ENCODE data around the gene RABGGTA. TPM values are rescaled to one million over a fixed set of nuclear protein-coding genes. Genes with fewer than 3 reads are reported as not detected.

The RABGGTA gene
- total and polyA plus RNA-seq, 4 donors = 17.1 to 40.0 (median 22.6) TPM

GRCh38 chr14:24283796-24284460 lies 12.5 kb upstream of the RABGGTA start:
- Histone ChIP-seq H3K4me3 (ENCODE audit: low read length in 2 of 2) (no peak overlapping the region), H3K4me1 (ENCODE audit: control insufficient read depth in 1 of 2, insufficient read depth in 2 of 2, low read length in 2 of 2) (no peaks in the 10 kb centered on the region), H3K27ac (ENCODE audit: low read depth in 1 of 2, low read length in 2 of 2) (no peak overlapping the region), H3K27me3 (ENCODE audit: control insufficient read depth in 1 of 2, insufficient read depth in 2 of 2, low read length in 1 of 2) (no peaks in the 10 kb centered on the region), H3K9me3 (ENCODE audit: control insufficient read depth, low read length) (no peaks in the 10 kb centered on the region), H3K36me3 (ENCODE audit: control insufficient read depth in 1 of 2, insufficient read depth in 2 of 2, low read length in 1 of 2) (no peaks in the 10 kb centered on the region)
- ATAC-seq (ENCODE audit: low FRiP score) (no peak), DNase-seq (no peak)
- intact Hi-C loops (cut with DNase I) = no loop called here
- 92 to 96% methylated on average over 5 of the region's 5 CpGs for WGBS, 2 donors

- no peak for ATAC-seq (ENCODE audit: low FRiP score)
Measured at GRCh38 chr14:24282736-24283135, 11.3 kb upstream of the RABGGTA start.

GRCh38 chr14:24281636-24282035 lies 10.2 kb upstream of the RABGGTA start:
- Histone ChIP-seq H3K27ac (ENCODE audit: low read depth in 1 of 2, low read length in 2 of 2) (no peak overlapping the region), H3K4me1 (ENCODE audit: control insufficient read depth in 1 of 2, insufficient read depth in 2 of 2, low read length in 2 of 2) (no peaks in the 10 kb centered on the region), H3K36me3 (ENCODE audit: control insufficient read depth in 1 of 2, insufficient read depth in 2 of 2, low read length in 1 of 2) (no peaks in the 10 kb centered on the region), H3K4me3 (ENCODE audit: low read length in 2 of 2) (no peak overlapping the region), H3K27me3 (ENCODE audit: control insufficient read depth in 1 of 2, insufficient read depth in 2 of 2, low read length in 1 of 2) (no peaks in the 10 kb centered on the region), H3K9me3 (ENCODE audit: control insufficient read depth, low read length) (no peaks in the 10 kb centered on the region)
- 88 to 90% methylated on average over 7 of the region's 7 CpGs for WGBS, 2 donors
- DNase-seq (no peak), ATAC-seq (ENCODE audit: low FRiP score) (no peak)
- intact Hi-C loops (cut with DNase I) = no loop called here

More at GRCh38 chr14:24282736-24283135, 11.3 kb upstream of the RABGGTA start:
- Histone ChIP-seq H3K4me3 (ENCODE audit: low read length in 2 of 2) (no peak overlapping the region), H3K36me3 (ENCODE audit: control insufficient read depth in 1 of 2, insufficient read depth in 2 of 2, low read length in 1 of 2) (no peaks in the 10 kb centered on the region), H3K4me1 (ENCODE audit: control insufficient read depth in 1 of 2, insufficient read depth in 2 of 2, low read length in 2 of 2) (no peaks in the 10 kb centered on the region), H3K9me3 (ENCODE audit: control insufficient read depth, low read length) (no peaks in the 10 kb centered on the region), H3K27ac (ENCODE audit: low read depth in 1 of 2, low read length in 2 of 2) (no peak overlapping the region), H3K27me3 (ENCODE audit: control insufficient read depth in 1 of 2, insufficient read depth in 2 of 2, low read length in 1 of 2) (no peaks in the 10 kb centered on the region)
- no peak for DNase-seq
- intact Hi-C loops (cut with DNase I) = no loop called here
- WGBS, 2 donors = 81 to 87% methylated on average over 3 of the region's 3 CpGs

GRCh38 chr14:24280797-24281460 lies 9.5 kb upstream of the RABGGTA start:
- WGBS, 2 donors = 87 to 89% methylated on average over 6 of the region's 6 CpGs
- ATAC-seq (ENCODE audit: low FRiP score) = no peak
- DNase-seq = no peak
- Histone ChIP-seq H3K9me3 (ENCODE audit: control insufficient read depth, low read length) (no peaks in the 10 kb centered on the region), H3K36me3 (ENCODE audit: control insufficient read depth in 1 of 2, insufficient read depth in 2 of 2, low read length in 1 of 2) (no peaks in the 10 kb centered on the region), H3K4me3 (ENCODE audit: low read length in 2 of 2) (no peak overlapping the region), H3K4me1 (ENCODE audit: control insufficient read depth in 1 of 2, insufficient read depth in 2 of 2, low read length in 2 of 2) (no peaks in the 10 kb centered on the region), H3K27ac (ENCODE audit: low read depth in 1 of 2, low read length in 2 of 2) (no peak overlapping the region), H3K27me3 (ENCODE audit: control insufficient read depth in 1 of 2, insufficient read depth in 2 of 2, low read length in 1 of 2) (no peaks in the 10 kb centered on the region)
- intact Hi-C loops (cut with DNase I) = no loop called here

GRCh38 chr14:24279301-24280186 lies 8.1 kb upstream of the RABGGTA start:
- Histone ChIP-seq H3K4me1 (ENCODE audit: control insufficient read depth in 1 of 2, insufficient read depth in 2 of 2, low read length in 2 of 2) (no peaks in the 10 kb centered on the region), H3K27me3 (ENCODE audit: control insufficient read depth in 1 of 2, insufficient read depth in 2 of 2, low read length in 1 of 2) (no peaks in the 10 kb centered on the region), H3K9me3 (ENCODE audit: control insufficient read depth, low read length) (no peaks in the 10 kb centered on the region), H3K4me3 (ENCODE audit: low read length in 2 of 2) (no peak overlapping the region), H3K36me3 (ENCODE audit: control insufficient read depth in 1 of 2, insufficient read depth in 2 of 2, low read length in 1 of 2) (no peaks in the 10 kb centered on the region), H3K27ac (ENCODE audit: low read depth in 1 of 2, low read length in 2 of 2) (no peak overlapping the region)
- 71 to 76% methylated on average over 11 of the region's 11 CpGs for WGBS, 2 donors
- ATAC-seq (ENCODE audit: low FRiP score) (no peak), DNase-seq (no peak)
- intact Hi-C loops (cut with DNase I) = no loop called here

- H3K4me1 ChIP-seq (ENCODE audit: control insufficient read depth in 1 of 2, insufficient read depth in 2 of 2, low read length in 2 of 2) = no peaks in the 10 kb centered on the region
- H3K27me3 ChIP-seq (ENCODE audit: control insufficient read depth in 1 of 2, insufficient read depth in 2 of 2, low read length in 1 of 2) = no peaks in the 10 kb centered on the region
- H3K4me3 ChIP-seq (ENCODE audit: low read length in 2 of 2) = no peak overlapping the region
- no peak overlapping the region for H3K27ac ChIP-seq (ENCODE audit: low read depth in 1 of 2, low read length in 2 of 2)
- 93 to 95% methylated on average over 5 of the region's 5 CpGs for WGBS, 2 donors
- H3K9me3 ChIP-seq (ENCODE audit: control insufficient read depth, low read length) = no peaks in the 10 kb centered on the region
- intact Hi-C loops (cut with DNase I) = no loop called here
- no peak for ATAC-seq (ENCODE audit: low FRiP score)
- no peaks in the 10 kb centered on the region for H3K36me3 ChIP-seq (ENCODE audit: control insufficient read depth in 1 of 2, insufficient read depth in 2 of 2, low read length in 1 of 2)
- DNase-seq = no peak
Measured at GRCh38 chr14:24278424-24278823, 7.0 kb upstream of the RABGGTA start.

- no peaks in the 10 kb centered on the region for H3K4me1 ChIP-seq (ENCODE audit: control insufficient read depth in 1 of 2, insufficient read depth in 2 of 2, low read length in 2 of 2)
- 86 to 87% methylated on average over 11 of the region's 11 CpGs for WGBS, 2 donors
- H3K27ac ChIP-seq (ENCODE audit: low read depth in 1 of 2, low read length in 2 of 2) = no peak overlapping the region
- ATAC-seq (ENCODE audit: low FRiP score) = peak; percentile 47
- no peaks in the 10 kb centered on the region for H3K36me3 ChIP-seq (ENCODE audit: control insufficient read depth in 1 of 2, insufficient read depth in 2 of 2, low read length in 1 of 2)
- no peaks in the 10 kb centered on the region for H3K9me3 ChIP-seq (ENCODE audit: control insufficient read depth, low read length)
- peak in 1 of 2 donors; percentile 62 for DNase-seq
- H3K4me3 ChIP-seq (ENCODE audit: low read length in 2 of 2) = no peak overlapping the region
- intact Hi-C loops (cut with DNase I) = no loop called here
- H3K27me3 ChIP-seq (ENCODE audit: control insufficient read depth in 1 of 2, insufficient read depth in 2 of 2, low read length in 1 of 2) = no peaks in the 10 kb centered on the region
Measured at GRCh38 chr14:24277606-24278321, 6.4 kb upstream of the RABGGTA start.

- H3K27ac ChIP-seq (ENCODE audit: low read depth in 1 of 2, low read length in 2 of 2) = no peak overlapping the region
- 91 to 96% methylated on average over 6 of the region's 6 CpGs for WGBS, 2 donors
- no peaks in the 10 kb centered on the region for H3K4me1 ChIP-seq (ENCODE audit: control insufficient read depth in 1 of 2, insufficient read depth in 2 of 2, low read length in 2 of 2)
- no peak overlapping the region for H3K4me3 ChIP-seq (ENCODE audit: low read length in 2 of 2)
- intact Hi-C loops (cut with DNase I) = no loop called here
- ATAC-seq (ENCODE audit: low FRiP score) = no peak
- no peaks in the 10 kb centered on the region for H3K36me3 ChIP-seq (ENCODE audit: control insufficient read depth in 1 of 2, insufficient read depth in 2 of 2, low read length in 1 of 2)
- peak in 1 of 2 donors; percentile 39 for DNase-seq
- H3K9me3 ChIP-seq (ENCODE audit: control insufficient read depth, low read length) = no peaks in the 10 kb centered on the region
- no peaks in the 10 kb centered on the region for H3K27me3 ChIP-seq (ENCODE audit: control insufficient read depth in 1 of 2, insufficient read depth in 2 of 2, low read length in 1 of 2)
Measured at GRCh38 chr14:24277071-24277470, 5.7 kb upstream of the RABGGTA start.
